Measurements from ENCODE around the gene GRID2.

Gene GRID2

GRCh38 chr4:93810340-93810992 lies 1506.7 kb downstream of the GRID2 start:
- no peak for DNase-seq (ENCODE audit: low spot score)

GRCh38 chr4:93813092-93813491 lies 1509.3 kb downstream of the GRID2 start:
- DNase-seq (ENCODE audit: low spot score), result no peak

GRCh38 chr4:93814141-93814540 lies 1510.4 kb downstream of the GRID2 start:
- DNase-seq (ENCODE audit: low spot score), result no peak

- peak; percentile 90 for DNase-seq (ENCODE audit: low spot score)
These were observed 1511.0 kb downstream of the GRID2 start for GRCh38 chr4:93814722-93815121.
